Endometrial microvascular endothelial cells (primary cell): ENCODE measurements around the gene MINDY4. TPM values are rescaled to one million over a fixed set of nuclear protein-coding genes. Genes with fewer than 3 reads are reported as not detected.

Source experiments
- in situ Hi-C: cut with HindIII; loops from 2 replicates; pipeline ENCODE4 v1.10.0; 2017; ENCODE audit warnings: low sequenced_read_pairs, low pct_unique_long_range_greater_than_20kb; ENCODE audit errors: inconsistent ontology term
- total RNA-seq: library from RNA; depleted of rRNA; stranded (reverse); fragments of >200 nt; gene quantifications from one replicate; pipeline ENCODE4 v1.2.3, GENCODE V29; 2015; ENCODE audit errors: inconsistent ontology term

The MINDY4 gene
- total RNA-seq, 1 donor from 2014 or later: 8.1 TPM

DNA sequence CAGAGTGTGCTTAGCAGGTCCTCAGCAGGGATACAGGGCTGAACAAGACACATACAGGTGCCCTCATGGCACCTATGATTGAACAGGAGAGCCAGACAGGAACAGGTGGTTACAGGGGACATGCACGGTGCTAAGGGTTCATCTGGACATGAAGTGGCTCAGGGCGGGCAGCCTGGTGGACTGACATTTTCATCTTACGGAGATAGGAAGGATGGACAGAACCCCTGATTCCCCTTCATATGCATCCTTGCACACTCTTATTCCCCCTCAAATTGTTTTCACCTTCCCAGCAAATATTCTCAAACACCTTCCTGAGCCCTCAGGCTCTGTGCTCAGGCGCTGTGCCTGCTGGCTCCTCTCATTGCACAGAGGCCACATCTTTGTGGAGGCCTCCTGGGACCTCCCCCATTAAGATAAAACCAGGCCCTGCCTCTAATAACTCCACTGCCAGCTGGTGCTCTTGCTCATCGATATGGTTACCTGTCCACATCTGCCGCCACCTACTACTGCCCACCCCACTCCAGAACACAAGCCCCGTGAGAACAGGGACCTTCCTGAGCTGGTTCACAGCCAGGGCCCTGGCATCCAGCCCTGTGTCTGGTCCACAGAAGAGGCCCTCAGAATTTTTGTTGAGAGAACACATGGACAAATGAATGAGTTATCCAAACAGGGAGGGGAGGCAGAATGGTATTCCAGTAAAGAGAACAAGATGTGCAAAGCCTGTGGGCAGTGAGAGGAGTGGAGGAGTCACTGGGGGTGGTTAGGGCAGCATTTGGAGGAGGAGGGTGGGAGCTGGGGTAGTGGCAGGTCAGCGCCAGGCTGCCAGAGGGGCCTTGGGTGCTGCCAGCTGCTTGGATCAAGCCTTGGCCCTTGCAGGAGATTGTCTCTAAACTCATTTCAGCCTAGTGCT, 71.6 kb downstream of the MINDY4 start:
- in situ Hi-C loops: no loop called here

DNA sequence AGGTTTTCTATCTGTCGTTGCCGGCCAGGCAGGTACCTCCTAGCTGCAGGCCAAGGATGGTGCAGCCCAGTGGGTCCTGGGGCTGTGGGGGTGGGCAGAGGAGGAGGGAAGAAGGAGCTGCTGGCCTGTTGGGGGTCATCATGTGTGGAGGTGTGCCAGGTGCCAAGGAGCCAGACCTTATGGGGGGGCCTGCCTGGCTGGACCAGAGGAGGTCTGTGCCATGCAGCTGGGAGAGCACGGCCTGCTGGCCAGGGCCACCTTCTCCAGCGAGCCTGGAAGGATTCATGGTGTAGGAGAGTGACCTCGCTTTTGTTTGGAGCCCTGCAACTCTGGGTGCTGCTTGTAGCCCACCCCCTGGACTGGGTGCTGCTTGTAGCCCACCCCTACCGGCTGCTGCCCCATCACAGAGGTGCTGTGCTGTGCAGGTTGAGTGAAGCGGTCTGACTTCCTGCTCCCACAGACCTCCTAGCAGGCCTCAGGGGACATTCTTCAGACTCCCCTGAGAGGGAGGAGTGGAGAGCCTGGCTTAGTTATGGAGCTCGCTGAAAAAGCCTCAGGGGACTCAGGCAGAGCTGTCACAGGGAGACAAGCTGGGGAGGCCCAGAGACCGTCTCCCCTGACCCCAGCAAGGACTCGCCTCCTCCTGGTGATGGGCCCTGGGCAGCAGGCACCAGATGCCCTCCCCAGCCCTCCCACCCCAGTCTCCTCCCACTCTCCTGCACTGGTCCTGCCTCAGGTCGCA, 72.7 kb downstream of the MINDY4 start:
- in situ Hi-C loops: no loop called here

DNA sequence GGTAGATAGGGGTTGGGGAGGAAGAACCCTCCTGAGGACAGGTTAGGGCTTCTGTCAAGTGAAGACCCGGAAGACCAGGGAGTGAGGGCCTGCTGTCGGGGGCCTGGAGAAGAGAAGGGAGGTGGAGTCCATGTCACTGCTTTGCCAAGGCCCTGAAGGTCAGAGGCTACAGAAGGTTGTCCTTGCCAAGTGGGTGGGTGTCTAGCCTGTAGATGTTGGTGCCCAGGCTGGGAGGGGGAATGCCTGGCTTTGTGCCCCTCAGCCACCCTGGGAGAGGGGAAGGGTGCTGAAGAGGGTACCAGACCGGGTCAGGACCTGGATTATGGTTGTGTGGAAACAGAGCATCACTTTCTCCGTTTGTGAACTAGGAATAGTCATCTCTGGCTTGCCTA, 73.3 kb downstream of the MINDY4 start:
- in situ Hi-C loops: no loop called here

DNA sequence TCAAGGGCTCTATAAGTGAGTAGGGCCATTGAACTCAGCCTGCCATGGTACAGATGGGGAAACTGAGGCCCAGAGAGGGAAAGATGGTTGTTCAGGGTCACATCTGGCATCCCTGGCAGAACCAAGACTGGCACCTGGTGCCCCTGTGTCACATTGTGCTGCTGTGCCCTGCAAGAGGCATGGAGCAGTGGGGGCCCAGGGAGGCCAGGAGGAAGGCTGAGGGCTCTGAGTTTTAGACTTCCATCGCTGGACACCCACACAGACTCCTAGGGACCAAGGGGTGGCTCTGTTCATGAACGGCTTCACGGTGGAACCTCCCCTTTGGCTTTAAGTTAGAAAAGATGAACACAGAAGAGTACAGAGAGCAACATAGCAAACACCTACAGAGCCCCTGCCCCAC, 73.7 kb downstream of the MINDY4 start:
- in situ Hi-C loops: no loop called here

DNA sequence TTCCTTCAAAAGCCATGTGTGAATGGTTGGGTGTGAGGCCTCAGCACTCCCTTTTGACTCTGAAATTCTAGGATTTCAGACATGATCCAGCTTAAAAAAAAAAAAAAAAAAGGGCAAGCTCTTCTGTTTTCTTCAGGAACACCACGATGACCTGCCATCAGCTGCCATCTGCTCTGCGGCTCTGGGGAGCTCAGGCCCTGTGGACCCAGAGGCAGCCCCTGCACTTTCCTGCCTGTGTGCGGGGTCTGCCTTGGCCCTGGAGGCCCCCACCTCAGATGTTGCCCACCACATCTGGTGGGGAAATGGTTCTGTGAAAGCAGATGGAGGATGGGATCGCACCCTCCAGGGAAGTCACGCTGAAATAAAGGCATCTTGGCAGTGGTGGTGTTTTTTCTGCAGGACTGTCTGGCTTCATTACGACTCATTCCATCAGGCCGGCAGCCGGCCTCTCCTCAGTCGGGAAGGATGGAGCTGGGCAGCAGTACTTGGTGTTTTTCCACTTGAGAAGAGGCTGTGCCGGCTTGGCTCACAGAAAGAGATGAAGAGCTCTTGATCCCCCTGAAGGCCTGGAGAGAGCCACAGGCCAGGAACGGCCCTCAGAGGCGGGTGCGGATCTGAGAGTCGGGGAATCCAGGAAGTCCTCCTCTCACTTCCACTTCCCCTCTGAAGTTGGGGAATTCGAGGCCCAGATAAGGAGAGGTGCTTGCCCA, 74.4 kb downstream of the MINDY4 start:
- in situ Hi-C loops: no loop called here

DNA sequence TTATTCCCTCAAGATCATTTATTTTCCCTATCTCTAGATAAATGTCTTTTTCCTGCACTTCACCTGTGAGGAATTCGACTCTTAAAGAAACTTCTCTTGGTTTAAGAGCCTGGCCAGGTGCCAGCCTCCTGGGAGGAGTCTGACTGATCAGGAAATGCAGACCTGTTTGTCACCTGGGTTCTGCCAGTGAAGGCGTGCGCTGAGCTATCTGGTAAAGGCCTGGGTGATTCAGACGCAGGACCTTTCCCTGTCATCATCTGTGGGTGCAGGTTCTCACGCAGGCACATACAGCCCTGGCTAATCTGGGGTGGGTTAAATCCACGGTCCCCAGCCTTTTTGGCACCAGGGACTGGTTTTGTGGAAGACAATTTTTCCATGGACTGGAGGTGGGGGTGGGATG, 75.2 kb downstream of the MINDY4 start:
- in situ Hi-C loops: no loop called here

DNA sequence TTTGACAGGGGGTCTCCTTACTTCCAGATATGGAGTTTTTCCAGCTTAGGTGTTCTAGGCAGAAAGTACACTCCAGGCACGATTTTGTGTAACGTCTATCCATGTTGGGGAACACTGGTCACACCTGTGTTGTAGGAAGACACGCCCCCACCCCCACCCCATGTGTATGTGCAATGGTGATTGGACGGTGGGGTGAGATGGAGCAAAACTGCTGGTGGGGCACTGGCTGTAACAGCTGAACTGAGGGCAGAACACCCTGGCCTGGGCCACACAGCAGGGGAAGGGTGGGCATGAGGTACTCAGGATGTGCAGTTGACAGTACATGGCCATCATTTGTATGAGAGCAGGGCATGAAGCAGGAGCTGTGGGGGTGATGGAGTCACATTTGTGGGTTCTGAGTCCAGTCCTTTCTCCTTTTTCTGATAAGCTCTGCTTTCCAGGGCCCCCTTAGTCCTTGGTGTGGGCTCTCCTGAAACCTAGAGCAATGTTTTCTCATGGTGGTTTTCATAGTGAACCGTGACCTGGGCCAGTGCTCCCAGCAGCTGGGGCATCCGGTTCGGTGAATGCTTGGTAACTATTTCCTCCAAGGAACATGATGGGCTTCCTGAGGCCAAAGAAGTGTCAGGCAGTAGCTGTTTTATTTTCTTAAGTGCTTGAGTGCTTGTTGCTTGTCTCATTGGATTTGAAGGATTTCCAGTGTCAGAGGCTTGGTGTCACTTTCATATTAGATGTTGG, 77.1 kb downstream of the MINDY4 start:
- in situ Hi-C loops: no loop called here

DNA sequence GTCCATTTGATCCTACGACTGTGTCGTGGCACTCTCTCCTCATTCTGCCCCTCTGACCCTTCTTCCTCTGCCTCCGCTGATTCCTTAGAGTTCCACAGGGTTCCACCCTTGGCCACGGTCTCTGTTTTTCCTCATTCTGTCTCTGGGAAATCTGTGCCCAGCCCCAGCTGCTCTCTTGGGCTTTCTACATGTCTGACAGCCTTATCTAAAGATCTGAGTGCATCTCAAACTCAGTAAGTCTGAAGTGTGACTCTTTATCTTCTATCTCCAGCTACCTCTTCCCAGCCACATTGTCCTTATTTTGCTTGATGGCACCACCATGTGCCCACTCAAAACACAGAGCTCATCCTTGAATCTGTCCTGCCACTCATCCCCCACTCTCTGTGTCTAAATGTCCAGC, 78.3 kb downstream of the MINDY4 start:
- in situ Hi-C loops: no loop called here

DNA sequence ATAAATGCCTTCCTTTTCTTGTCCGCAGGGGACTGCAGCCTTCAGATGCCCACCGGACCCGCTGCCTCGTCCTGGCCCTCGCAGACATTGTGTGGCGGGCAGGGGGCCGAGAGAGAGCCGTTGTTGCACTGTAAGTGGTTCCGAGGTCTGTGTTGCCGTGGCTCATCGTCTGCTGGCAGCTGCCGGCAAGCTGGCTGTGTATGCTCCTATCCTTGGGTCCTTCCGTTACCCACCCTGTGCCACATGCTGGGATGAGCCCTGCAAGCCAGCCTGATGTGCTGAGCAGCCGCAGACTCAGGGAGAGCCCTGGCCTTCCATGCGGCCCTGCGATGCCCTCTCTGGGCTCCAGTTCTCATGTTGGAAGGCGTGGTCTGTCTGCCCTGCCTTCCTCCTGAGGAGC, 79.2 kb downstream of the MINDY4 start:
- in situ Hi-C loops: no loop called here

DNA sequence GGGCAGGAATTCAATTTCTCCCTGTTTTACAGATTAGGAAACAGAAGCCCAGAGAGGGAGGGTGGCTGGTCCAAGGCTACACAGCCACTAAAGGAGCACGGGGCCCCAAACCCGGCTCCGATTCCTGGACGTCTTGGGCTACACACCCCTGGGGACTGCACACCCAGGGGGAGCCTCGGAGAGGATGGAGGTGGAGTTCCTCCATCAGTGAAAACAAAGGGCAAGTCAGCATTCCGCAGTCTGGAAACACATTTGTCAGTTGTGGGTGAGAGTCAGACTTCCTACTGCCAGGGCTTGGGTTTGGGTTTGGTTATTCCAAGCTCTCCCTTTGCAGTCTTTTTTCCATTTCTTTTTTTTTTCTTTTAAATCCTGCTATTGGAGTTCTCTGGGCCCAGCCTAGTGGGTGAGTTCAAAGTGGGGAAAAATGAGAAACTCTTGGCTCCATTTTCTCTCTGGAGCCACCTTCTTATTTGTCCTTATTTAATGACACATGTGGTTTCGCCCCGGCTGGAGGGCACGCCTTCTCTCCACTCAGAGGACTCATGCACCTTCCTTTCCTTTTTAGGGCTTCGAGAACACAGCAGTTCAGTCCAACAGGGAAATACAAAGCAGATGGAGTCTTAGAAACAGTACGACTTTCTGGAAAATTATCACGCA, 80.6 kb downstream of the MINDY4 start:
- in situ Hi-C loops: no loop called here

DNA sequence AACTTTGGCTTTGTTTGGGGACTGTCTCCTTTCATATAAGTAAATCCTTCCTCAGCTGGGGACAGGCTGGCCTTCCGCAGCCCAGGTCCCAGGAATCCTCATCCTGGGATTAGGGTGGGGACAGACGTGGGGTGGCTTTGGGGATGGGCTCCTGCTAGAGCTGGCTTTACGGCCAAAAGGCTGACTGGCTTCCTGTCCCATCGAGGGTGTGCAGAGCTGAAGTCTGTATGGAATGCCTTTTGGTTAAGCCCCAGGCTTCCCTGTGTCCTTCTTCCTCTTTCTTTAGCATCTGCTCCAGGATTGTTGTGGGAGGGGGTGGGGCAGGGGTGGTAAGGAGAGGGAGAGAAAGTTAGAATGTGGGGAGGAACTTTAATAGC, 81.1 kb downstream of the MINDY4 start:
- in situ Hi-C loops: no loop called here

DNA sequence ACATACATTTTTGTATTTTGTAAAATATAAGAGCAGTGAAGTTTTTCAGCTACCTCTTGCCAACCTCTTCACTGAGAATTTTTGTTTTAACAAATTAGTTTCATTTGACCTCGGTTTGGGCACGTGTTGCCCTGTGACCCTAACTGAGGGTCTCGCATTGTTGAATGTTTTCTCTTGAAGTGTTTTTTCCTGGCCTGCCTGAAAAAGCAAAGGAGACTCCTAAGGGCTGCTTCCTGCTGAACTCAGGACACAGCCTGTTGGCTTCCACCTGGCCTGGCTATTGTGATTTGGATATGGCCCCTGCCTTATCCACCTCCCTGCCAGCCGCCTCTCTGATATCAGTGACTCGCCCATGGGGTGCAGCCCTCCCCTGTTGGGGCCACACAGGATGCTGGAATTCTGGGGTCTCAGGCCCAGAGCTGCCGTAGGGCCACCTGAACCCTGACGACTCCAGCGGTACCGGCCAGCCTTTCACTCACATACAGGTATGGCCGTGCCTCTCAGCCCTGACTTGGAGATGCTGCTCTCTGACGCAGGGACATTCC, 81.6 kb downstream of the MINDY4 start:
- in situ Hi-C loops: no loop called here

DNA sequence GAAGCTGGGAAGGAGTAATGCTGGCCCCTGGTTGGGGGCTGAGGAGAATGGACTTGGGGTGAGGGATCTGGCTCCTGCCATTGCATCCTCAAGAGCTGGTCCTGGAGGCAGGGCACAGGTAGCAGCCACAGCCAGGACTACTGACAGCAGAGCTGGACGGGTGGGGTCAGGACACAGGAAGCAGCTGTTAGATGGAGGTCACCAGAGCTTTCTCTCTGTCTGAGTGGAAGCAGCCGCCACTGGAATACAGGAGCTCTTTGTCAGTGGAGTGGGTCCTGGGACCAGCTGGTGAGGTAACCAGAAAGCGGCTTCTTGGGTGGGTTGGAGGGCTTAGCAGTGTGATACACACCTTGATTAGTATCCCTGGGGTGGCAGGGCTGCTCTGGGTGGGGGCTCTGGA, 82.4 kb downstream of the MINDY4 start:
- in situ Hi-C loops: no loop called here

DNA sequence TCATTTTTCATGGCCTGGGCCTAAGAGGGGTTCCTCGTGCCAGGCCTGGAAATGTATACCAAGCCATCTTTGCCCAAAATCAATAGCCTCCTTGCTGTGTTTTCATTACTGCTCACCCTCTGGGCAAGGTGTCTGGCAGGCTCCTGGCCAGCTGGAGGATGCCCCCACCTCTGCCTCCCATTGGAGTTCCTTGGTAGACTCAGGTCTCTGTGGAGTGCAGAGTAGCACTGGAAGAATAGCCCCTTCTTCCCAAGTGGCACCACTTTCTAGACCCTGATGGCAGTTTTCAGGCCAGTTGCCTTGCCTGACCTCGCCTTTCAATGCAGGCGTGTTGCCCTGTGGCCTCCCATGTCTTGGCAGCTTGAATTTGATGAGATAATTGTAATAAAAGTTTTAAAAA, 84.7 kb downstream of the MINDY4 start:
- in situ Hi-C loops: no loop called here

DNA sequence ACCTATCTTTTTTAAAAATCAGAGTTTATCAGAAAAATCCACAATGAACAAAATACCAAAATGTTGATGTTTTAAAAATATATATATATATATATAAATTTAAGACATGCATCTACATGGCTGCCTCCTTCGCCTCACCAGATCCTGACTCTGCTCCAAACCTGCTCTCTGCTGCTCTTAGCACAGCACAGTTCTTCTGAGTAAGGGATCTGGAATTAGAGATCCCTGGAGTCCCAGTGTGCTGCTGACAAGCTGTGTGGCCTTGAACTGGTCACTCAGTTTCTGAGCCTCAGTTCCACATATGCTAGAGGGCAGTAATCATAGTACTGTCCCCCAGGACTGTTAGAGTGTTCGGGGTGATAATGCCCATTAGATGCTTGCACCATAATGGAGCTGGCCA, 87.4 kb downstream of the MINDY4 start:
- in situ Hi-C loops: no loop called here

DNA sequence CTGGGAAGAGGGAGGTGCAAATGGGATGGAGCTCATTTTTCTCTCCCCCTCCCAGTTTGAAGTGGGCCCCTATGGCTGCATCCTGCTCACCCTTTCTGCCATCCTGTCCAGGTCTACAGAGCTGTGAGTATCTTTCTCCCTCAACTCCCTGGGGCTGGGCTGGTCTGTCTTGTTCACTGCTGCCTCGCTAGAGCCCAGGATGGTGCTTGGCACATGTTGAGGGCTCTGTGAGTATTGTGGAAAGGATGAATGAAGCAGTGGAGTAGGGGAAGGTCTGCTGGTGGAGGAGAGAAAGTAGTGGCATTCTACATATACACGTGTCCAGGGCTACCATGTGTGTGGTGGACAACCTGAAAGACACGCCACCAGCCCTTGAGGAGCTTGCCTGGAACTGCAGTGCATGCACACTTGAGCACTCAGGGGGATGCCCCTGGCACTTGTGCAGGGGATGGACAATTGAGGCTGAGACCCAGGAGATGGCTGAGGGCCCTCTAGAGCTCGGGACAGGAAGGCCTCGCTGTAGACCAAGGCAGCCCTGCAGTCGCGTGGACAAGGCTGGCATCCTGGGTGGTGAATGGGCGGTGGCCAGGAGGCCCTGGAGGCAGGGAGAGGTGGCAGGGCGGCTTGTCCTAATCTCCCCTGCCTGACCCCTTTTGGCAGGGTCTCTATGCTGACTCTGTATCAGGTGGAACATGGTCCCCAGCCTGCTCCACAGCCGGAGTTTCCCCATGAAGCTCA, 88.2 kb downstream of the MINDY4 start:
- in situ Hi-C loops: no loop called here

DNA sequence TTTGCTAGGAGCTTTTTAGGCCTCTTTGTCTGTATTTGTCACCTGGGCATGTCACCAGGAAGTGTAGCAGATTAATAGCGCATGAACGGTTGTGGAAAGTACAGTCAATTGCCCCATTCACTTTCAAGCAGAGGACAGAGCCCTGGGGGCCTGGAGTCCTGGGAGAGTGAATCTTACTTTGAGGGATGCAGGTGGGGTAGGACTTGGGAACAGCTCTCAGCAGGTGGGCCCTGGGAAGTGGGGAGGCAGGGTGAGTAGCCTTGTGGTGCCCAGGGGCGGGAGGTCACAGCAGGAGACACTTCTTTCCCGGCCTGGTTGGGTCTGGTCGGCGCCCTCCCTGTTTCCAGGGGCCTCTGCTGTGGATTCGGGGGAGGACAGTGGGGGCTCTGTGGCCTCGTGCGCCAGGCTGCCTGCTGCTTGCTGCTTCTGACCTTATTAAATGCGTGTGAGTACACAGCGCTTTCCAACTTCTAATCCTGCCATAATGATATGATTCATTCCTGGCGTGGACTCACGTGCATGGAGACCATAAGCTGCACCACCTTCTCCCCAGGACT, 88.8 kb downstream of the MINDY4 start:
- in situ Hi-C loops: no loop called here
